ENCODE measurements around the gene DPF3. TPM values are rescaled to one million over a fixed set of nuclear protein-coding genes. Genes with fewer than 3 reads are reported as not detected.

Gene DPF3
- total RNA-seq, 1 donor from 2014 or later = 1.1 TPM

GRCh38 chr14:72613231-72613974 is 280.5 kb downstream of the DPF3 start:
- ATAC-seq = no peak

- no peak for ATAC-seq
These were observed 281.9 kb downstream of the DPF3 start for GRCh38 chr14:72612041-72612440.

GRCh38 chr14:72611506-72611905 is 282.4 kb downstream of the DPF3 start:
- ATAC-seq = no peak

- ATAC-seq = no peak
These were observed 283.1 kb downstream of the DPF3 start for GRCh38 chr14:72610831-72611200.

- no peak for ATAC-seq
These were observed 283.6 kb downstream of the DPF3 start for GRCh38 chr14:72610096-72610830.

GRCh38 chr14:72609205-72609916 is 284.5 kb downstream of the DPF3 start:
- ATAC-seq = no peak

- ATAC-seq = peak; percentile 24
These were observed 285.3 kb downstream of the DPF3 start for GRCh38 chr14:72608391-72609204.

GRCh38 chr14:72607386-72608130 is 286.3 kb downstream of the DPF3 start:
- no peak for ATAC-seq

GRCh38 chr14:72606879-72607278 is 287.0 kb downstream of the DPF3 start:
- ATAC-seq = no peak

- ATAC-seq = no peak
These were observed 288.0 kb downstream of the DPF3 start for GRCh38 chr14:72605921-72606220.

- no peak for ATAC-seq
These were observed 288.6 kb downstream of the DPF3 start for GRCh38 chr14:72605096-72605920.

- ATAC-seq = no peak
These were observed 289.8 kb downstream of the DPF3 start for GRCh38 chr14:72604133-72604532.

GRCh38 chr14:72603639-72604038 is 290.3 kb downstream of the DPF3 start:
- ATAC-seq = no peak

- no peak for ATAC-seq
These were observed 293.2 kb downstream of the DPF3 start for GRCh38 chr14:72600551-72601330.

GRCh38 chr14:72599579-72600470 is 294.1 kb downstream of the DPF3 start:
- ATAC-seq = no peak

- ATAC-seq = no peak
These were observed 295.6 kb downstream of the DPF3 start for GRCh38 chr14:72598306-72598705.

- no peak for ATAC-seq
These were observed 296.4 kb downstream of the DPF3 start for GRCh38 chr14:72597252-72598233.
